ENCODE measurements around the gene CDYL.

DNA sequence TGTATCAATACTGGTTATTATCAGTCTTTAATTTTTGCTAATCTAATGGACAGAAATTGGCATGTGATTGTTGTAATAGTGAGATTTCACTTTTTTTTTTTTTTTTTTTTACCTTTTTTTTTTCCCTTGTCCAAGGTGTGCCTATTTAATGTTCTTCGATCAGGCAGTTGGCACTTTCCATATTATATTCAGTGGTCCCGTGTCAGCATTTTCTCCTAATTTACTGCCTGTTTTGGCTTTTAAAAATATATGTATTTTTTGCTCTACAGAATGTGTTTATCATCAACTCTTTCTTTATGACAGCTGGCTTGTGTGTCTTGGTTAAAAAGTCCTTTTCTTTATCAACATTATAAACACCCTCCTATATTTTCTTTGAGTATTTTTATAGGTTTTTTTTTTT is 39.4 kb downstream of the CDYL start:
- TF ChIP-seq, protein P1, sequence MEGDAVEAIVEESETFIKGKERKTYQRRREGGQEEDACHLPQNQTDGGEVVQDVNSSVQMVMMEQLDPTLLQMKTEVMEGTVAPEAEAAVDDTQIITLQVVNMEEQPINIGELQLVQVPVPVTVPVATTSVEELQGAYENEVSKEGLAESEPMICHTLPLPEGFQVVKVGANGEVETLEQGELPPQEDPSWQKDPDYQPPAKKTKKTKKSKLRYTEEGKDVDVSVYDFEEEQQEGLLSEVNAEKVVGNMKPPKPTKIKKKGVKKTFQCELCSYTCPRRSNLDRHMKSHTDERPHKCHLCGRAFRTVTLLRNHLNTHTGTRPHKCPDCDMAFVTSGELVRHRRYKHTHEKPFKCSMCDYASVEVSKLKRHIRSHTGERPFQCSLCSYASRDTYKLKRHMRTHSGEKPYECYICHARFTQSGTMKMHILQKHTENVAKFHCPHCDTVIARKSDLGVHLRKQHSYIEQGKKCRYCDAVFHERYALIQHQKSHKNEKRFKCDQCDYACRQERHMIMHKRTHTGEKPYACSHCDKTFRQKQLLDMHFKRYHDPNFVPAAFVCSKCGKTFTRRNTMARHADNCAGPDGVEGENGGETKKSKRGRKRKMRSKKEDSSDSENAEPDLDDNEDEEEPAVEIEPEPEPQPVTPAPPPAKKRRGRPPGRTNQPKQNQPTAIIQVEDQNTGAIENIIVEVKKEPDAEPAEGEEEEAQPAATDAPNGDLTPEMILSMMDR (IDR thresholded peaks at IDR 0.05) = no peak
- no peak for TF ChIP-seq EP300 (IDR thresholded peaks at IDR 0.05)
- TF ChIP-seq POLR2A (IDR thresholded peaks at IDR 0.05) = no peak
